Esophagus squamous epithelium (tissue), 4 donors: ENCODE measurements around the gene MZT2A.
"Not testable (repeated sequence)": the region's sequence is repeated elsewhere in the genome, so short reads cannot be mapped to it uniquely, and the experiment has no call there.

Experiments
- POLR2A ChIP-seq, 4 donors: fragments of 450-650 bp; IDR thresholded peaks; one replicate each; pipeline ENCODE4 v1.6.1; 2017; ENCODE audit warnings: antibody characterized with exemption in 4 of 4, mild to moderate bottlenecking in 4 of 4, moderate library complexity in 3 of 4
- TF ChIP-seq, protein P1 (sequence below), 6 experiments: fragments of 450-650 bp in 4 of 6; fragments of 200-600 bp in 2 of 6; sonication (generic) in 2 of 6; IDR thresholded peaks; one replicate each; pipeline ENCODE4 v1.5.1; 2016 to 2019; ENCODE audit warnings: antibody characterized with exemption in 6 of 6, mild to moderate bottlenecking in 4 of 6, moderate library complexity in 4 of 6

DNA sequence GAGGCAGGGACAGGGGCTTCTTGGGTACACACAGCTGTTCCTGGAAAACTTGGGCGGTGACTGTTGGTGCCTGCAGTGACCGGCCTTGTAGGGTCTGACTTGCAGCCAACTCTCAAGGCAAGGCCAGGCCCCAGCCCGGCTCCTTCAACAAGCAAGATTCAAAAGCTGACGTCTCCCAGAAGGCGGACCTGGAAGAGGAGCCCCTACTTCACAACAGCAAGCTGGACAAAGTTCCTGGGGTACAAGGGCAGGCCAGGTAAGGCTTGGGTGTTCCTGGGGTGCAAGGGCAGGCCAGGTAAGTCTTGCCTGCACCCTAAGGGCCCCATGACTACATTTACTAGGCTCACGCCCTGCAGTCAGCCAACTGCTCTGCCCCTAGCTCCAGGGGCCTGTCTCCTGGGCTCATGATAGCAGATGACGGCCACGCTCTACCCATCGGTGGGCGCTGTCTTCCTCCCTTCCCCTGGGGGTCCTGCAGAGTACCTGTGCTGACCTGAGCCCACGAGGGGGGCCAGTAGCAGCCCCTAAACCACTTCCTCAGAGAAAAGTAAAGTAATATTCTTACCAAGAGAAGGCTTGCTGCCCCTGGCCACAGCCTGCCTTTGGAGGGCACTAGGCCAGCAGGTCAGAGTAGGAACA is 39.5 kb upstream of the MZT2A start:
- TF ChIP-seq, protein P1, sequence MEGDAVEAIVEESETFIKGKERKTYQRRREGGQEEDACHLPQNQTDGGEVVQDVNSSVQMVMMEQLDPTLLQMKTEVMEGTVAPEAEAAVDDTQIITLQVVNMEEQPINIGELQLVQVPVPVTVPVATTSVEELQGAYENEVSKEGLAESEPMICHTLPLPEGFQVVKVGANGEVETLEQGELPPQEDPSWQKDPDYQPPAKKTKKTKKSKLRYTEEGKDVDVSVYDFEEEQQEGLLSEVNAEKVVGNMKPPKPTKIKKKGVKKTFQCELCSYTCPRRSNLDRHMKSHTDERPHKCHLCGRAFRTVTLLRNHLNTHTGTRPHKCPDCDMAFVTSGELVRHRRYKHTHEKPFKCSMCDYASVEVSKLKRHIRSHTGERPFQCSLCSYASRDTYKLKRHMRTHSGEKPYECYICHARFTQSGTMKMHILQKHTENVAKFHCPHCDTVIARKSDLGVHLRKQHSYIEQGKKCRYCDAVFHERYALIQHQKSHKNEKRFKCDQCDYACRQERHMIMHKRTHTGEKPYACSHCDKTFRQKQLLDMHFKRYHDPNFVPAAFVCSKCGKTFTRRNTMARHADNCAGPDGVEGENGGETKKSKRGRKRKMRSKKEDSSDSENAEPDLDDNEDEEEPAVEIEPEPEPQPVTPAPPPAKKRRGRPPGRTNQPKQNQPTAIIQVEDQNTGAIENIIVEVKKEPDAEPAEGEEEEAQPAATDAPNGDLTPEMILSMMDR (IDR thresholded peaks at IDR 0.05) = not testable (repeated sequence)
- not testable (repeated sequence) for TF ChIP-seq POLR2A (IDR thresholded peaks at IDR 0.05)
